Central memory CD4-positive, alpha-beta T cell (primary cell): ENCODE data around the gene ZNF761.
"Not testable (repeated sequence)": the region's sequence is repeated elsewhere in the genome, so short reads cannot be mapped to it uniquely, and the experiment has no call there.

Experiments used
- DNase-seq: peaks from one replicate; pipeline ENCODE4 v3.0.0; 2022
- total RNA-seq, 3 experiments: gene quantifications; one replicate each; lab custom pipeline; 2026; lab: John Stamatoyannopoulos, UW

ZNF761 gene
- total RNA-seq = 15.0 to 46.5 (median 34.4) reads per million in 3 experiments

- DNase-seq = peak; percentile 96
Measured at GRCh38 chr19:53431399-53432087, at the start of gene ZNF761. TSS of gene ZNF761 (plus strand) at chr19:53431984. CDS start at chr19:53447269, 15,285 bp downstream.

GRCh38 chr19:53388168-53388567, 43.6 kb upstream of the ZNF761 start:
- no peak for DNase-seq

GRCh38 chr19:53388904-53389303, 42.9 kb upstream of the ZNF761 start:
- DNase-seq = no peak

GRCh38 chr19:53389571-53389970, 42.2 kb upstream of the ZNF761 start:
- DNase-seq = no peak

GRCh38 chr19:53389978-53390377, 41.8 kb upstream of the ZNF761 start:
- no peak for DNase-seq

GRCh38 chr19:53394522-53394973, 37.2 kb upstream of the ZNF761 start:
- DNase-seq = no peak

GRCh38 chr19:53394974-53395839, 36.6 kb upstream of the ZNF761 start, which contains the start of gene ZNF765:
TSS of gene ZNF765 (plus strand) at chr19:53395149. CDS start at chr19:53398016, 2,867 bp downstream.
- peak; percentile 93 for DNase-seq

GRCh38 chr19:53395840-53396524, 35.8 kb upstream of the ZNF761 start:
- not testable (repeated sequence) for DNase-seq

GRCh38 chr19:53396525-53396868, 35.3 kb upstream of the ZNF761 start:
- DNase-seq = no peak

- not testable (repeated sequence) for DNase-seq
Measured at GRCh38 chr19:53397918-53398317, 33.9 kb upstream of the ZNF761 start.

GRCh38 chr19:53409505-53410204, 22.1 kb upstream of the ZNF761 start:
- no peak for DNase-seq

GRCh38 chr19:53420520-53421315, 11.1 kb upstream of the ZNF761 start:
- not testable (repeated sequence) for DNase-seq

GRCh38 chr19:53422551-53422950, 9.2 kb upstream of the ZNF761 start:
- DNase-seq = no peak

GRCh38 chr19:53423074-53423473, 8.7 kb upstream of the ZNF761 start:
- not testable (repeated sequence) for DNase-seq

- DNase-seq = not testable (repeated sequence)
Measured at GRCh38 chr19:53423680-53424079, 8.1 kb upstream of the ZNF761 start.

GRCh38 chr19:53424968-53425597, 6.7 kb upstream of the ZNF761 start:
- peak; percentile 49 for DNase-seq

- no peak for DNase-seq
Measured at GRCh38 chr19:53432088-53432661, 391 bp downstream of the ZNF761 start.

GRCh38 chr19:53443809-53444208, 12.0 kb downstream of the ZNF761 start:
- DNase-seq = not testable (repeated sequence)

- not testable (repeated sequence) for DNase-seq
Measured at GRCh38 chr19:53447196-53447595, 15.4 kb downstream of the ZNF761 start.

GRCh38 chr19:53455828-53456227, 24.0 kb downstream of the ZNF761 start:
- DNase-seq = no peak
